CD1c-positive myeloid dendritic cell (primary cell): ENCODE data around the gene ZNF653.
A peak's percentile ranks its signal among the peaks of the same experiment; 100 is the strongest.
"Not testable (repeated sequence)": the region's sequence is repeated elsewhere in the genome, so short reads cannot be mapped to it uniquely, and the experiment has no call there.

ENCODE experiments used
- DNase-seq: peaks from one replicate; pipeline ENCODE4 v3.0.0-alpha.2; 2016; ENCODE audit errors: extremely low spot score

ZNF653 gene

GRCh38 chr19:11481534-11482383, 23.9 kb downstream of the ZNF653 start:
- DNase-seq = peak; percentile 76

- no peak for DNase-seq
Observed at GRCh38 chr19:11480715-11481533, 24.7 kb downstream of the ZNF653 start, which contains the start of gene ELAVL3. Gene ELAVL3, minus strand, starts transcription at chr19:11481046. Its CDS starts 438 bp downstream, at chr19:11480608.

GRCh38 chr19:11479898-11480714, 25.5 kb downstream of the ZNF653 start:
- DNase-seq = no peak

- DNase-seq = peak; percentile 51
Observed at GRCh38 chr19:11479090-11479897, 26.3 kb downstream of the ZNF653 start.

- peak; percentile 8 for DNase-seq
Observed at GRCh38 chr19:11478167-11479089, 27.2 kb downstream of the ZNF653 start.

- DNase-seq = no peak
Observed at GRCh38 chr19:11475861-11476260, 29.8 kb downstream of the ZNF653 start.

- DNase-seq = not testable (repeated sequence)
Observed at GRCh38 chr19:11475343-11475742, 30.3 kb downstream of the ZNF653 start.

- DNase-seq = no peak
Observed at GRCh38 chr19:11473725-11474124, 31.9 kb downstream of the ZNF653 start.

GRCh38 chr19:11468266-11468845, 37.3 kb downstream of the ZNF653 start:
- not testable (repeated sequence) for DNase-seq

GRCh38 chr19:11465600-11465999, 40.0 kb downstream of the ZNF653 start:
- no peak for DNase-seq

- DNase-seq = no peak
Observed at GRCh38 chr19:11464333-11465265, 41.0 kb downstream of the ZNF653 start.

GRCh38 chr19:11463391-11463790, 42.2 kb downstream of the ZNF653 start:
- DNase-seq = no peak

GRCh38 chr19:11461453-11461852, 44.2 kb downstream of the ZNF653 start:
- no peak for DNase-seq

- no peak for DNase-seq
Observed at GRCh38 chr19:11460207-11460606, 45.4 kb downstream of the ZNF653 start.

- not testable (repeated sequence) for DNase-seq
Observed at GRCh38 chr19:11458912-11459311, 46.7 kb downstream of the ZNF653 start.

- DNase-seq = no peak
Observed at GRCh38 chr19:11458236-11458900, 47.3 kb downstream of the ZNF653 start.

- no peak for DNase-seq
Observed at GRCh38 chr19:11457831-11458230, 47.8 kb downstream of the ZNF653 start.

- no peak for DNase-seq
Observed at GRCh38 chr19:11457115-11457514, 48.5 kb downstream of the ZNF653 start.
